Iris pigment epithelial cell (primary cell): ENCODE data around the gene MTA1.

Experiments used
- DNase-seq: peaks from one replicate; pipeline ENCODE4 v3.0.0-alpha.2; 2011; ENCODE audit warnings: low read depth

Gene MTA1

GRCh38 chr14:105387530-105387922 is 32.1 kb upstream of the MTA1 start:
- no peak for DNase-seq

GRCh38 chr14:105388110-105388951 is 31.3 kb upstream of the MTA1 start:
- DNase-seq = no peak

GRCh38 chr14:105388976-105389375 is 30.7 kb upstream of the MTA1 start:
- DNase-seq = no peak

GRCh38 chr14:105389534-105389933 is 30.1 kb upstream of the MTA1 start:
- DNase-seq = no peak

GRCh38 chr14:105389976-105390848 is 29.4 kb upstream of the MTA1 start:
- no peak for DNase-seq

GRCh38 chr14:105390849-105391500 is 28.7 kb upstream of the MTA1 start:
- no peak for DNase-seq

GRCh38 chr14:105391541-105391940 is 28.1 kb upstream of the MTA1 start:
- no peak for DNase-seq

- no peak for DNase-seq
Measured at GRCh38 chr14:105392131-105393090, 27.2 kb upstream of the MTA1 start.

GRCh38 chr14:105393151-105393550 is 26.5 kb upstream of the MTA1 start:
- no peak for DNase-seq

GRCh38 chr14:105394714-105395537 is 24.7 kb upstream of the MTA1 start:
- no peak for DNase-seq

- no peak for DNase-seq
Measured at GRCh38 chr14:105395538-105395854, 24.1 kb upstream of the MTA1 start.

GRCh38 chr14:105397350-105397931 is 22.2 kb upstream of the MTA1 start:
- DNase-seq = no peak

GRCh38 chr14:105398044-105398725 is 21.4 kb upstream of the MTA1 start, which contains the start of gene TEX22:
TEX22 (plus strand) TSS chr14:105398538; CDS start chr14:105399341, 803 bp downstream.
- peak; percentile 71 for DNase-seq

GRCh38 chr14:105398726-105399465 is 20.7 kb upstream of the MTA1 start:
- DNase-seq = peak; percentile 28

GRCh38 chr14:105399466-105399775 is 20.2 kb upstream of the MTA1 start:
- no peak for DNase-seq

GRCh38 chr14:105400016-105400415 is 19.6 kb upstream of the MTA1 start:
- no peak for DNase-seq

GRCh38 chr14:105401699-105402098 is 17.9 kb upstream of the MTA1 start:
- no peak for DNase-seq

- DNase-seq = no peak
Measured at GRCh38 chr14:105408592-105408991, 11.0 kb upstream of the MTA1 start.

- no peak for DNase-seq
Measured at GRCh38 chr14:105409364-105409763, 10.3 kb upstream of the MTA1 start.
